ENCODE data around the gene ANO9. TPM values are rescaled to one million over a fixed set of nuclear protein-coding genes. Genes with fewer than 3 reads are reported as not detected.

The ANO9 gene
- total and polyA plus RNA-seq, 2 experiments from 2014 or later, result 9.0 to 10.2 TPM

DNA sequence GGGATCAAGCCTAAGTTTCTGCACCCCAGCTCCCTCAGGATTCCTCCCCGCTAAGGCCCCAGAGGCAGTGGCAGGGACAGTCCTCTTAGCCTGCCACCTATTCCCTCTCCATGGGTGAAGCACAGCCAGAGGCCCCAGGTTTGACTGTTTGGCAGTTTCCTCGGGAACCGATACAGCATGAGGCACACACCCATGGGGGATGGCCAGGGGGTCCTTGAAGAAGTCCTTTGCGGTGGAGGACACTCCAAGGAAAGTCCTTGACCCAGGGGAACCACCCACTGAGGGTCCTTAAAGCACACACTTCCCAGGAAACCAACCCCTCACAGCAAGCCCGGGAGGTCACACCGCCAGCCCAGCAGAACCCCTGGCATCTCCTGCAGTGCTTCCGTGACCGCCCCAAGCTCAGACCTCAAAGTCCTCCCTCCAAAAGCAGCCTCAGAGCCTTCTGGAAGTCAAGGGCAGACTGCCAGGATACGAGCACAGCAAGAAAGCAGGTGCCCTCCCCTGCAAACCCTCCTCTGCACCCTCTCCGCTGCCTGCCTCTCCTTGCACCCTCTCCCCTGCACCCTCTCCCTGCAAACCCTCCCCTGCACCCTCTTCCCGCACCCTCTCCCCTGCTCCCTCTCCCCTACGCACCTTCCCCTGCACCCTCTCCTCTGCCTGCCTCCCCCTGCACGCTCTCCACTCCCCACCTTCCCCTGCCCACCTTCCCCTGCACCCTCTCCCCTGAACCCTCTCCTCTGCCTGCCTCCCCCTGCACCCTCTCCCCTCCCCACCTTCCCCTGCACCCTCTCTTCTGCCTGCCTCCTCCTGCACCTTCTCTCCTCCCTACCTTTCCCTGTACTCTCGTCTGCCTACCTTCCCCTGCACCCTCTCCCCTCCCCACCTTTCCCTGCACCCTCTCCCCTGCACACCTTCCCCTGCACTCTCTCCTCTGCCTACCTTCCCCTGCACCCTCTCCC, 28.4 kb downstream of the ANO9 start:
- no peak for DNase-seq (ENCODE audit: low spot score)

DNA sequence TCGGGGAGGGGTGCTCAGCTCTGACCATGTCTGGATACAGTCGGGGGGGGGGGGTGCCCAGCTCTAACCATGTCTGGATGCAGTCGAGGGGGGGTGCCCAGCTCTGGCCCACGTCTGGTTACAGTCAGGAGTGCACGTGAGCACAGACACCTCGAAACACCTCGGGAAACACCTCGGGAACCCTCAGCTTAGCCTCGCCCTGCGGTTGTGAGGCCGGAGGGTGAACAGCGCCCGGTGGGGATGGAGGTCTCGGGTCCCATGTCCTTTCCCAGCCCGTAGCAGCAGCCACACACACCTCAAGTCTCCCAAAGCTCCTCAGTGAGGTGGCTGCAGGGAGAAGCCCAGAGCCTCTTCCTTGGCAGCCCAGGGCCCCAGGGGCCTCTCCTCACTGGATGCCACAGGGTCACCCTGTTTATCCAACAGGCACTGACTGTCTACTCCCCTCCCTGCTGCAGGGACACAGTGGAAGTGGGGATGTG, 29.1 kb downstream of the ANO9 start:
- no peak for DNase-seq (ENCODE audit: low spot score)
- Histone ChIP-seq H3K9me2 (ENCODE audit: insufficient read depth) (no peaks in the 10 kb centered on the region), H3K36me3 (ENCODE audit: insufficient read depth) (no peaks in the 10 kb centered on the region), H2AFZ (no peak overlapping the region), H3K79me2 (replicated peaks; ENCODE audit: insufficient read depth) (peaks cover 5% of the 10 kb centered on the region), H3K4me3 (no peak overlapping the region), H3K4me1 (ENCODE audit: insufficient read depth) (peaks cover 7% of the 10 kb centered on the region; the same call in 1 of the 2 replicates), H3K27me3 (ENCODE audit: insufficient read depth) (no peaks in the 10 kb centered on the region), H3K4me2 (no peak overlapping the region), H3K27ac (ENCODE audit: low read depth) (no peak overlapping the region), H3F3A (replicated peaks; ENCODE audit: low read depth) (peaks cover 3% of the 10 kb centered on the region), H4K20me1 (replicated peaks; ENCODE audit: insufficient read depth) (no peaks in the 10 kb centered on the region; the same call in 1 of the 2 replicates)
- Mint-ChIP-seq H3K36me3 (ENCODE audit: low read depth) (no peaks in the 10 kb centered on the region), H3K9me3 (no peaks in the 10 kb centered on the region), H3K27me3 (ENCODE audit: insufficient read depth, low read depth, poor library complexity) (peaks cover 14% of the 10 kb centered on the region), H3K4me3 (no peak overlapping the region), H3K27ac (no peak overlapping the region), H3K4me1 (peaks cover 22% of the 10 kb centered on the region)
- no peak for ATAC-seq
- TF ChIP-seq STAT1 (IDR thresholded peaks at IDR 0.05; ENCODE audit: unreplicated experiment), result no peak
- TF ChIP-seq CREB1 (CRISPR knock-in tag; IDR thresholded peaks at IDR 0.05; ENCODE audit: low read depth), result no peak
- no peak for TF ChIP-seq NANOG (IDR thresholded peaks at IDR 0.05; ENCODE audit: borderline replicate concordance)
- TF ChIP-seq EZH2 (IDR thresholded peaks at IDR 0.05; ENCODE audit: low read depth, unreplicated experiment), result no peak
- no peak for TF ChIP-seq POLR2AphosphoS5 (IDR thresholded peaks at IDR 0.05; ENCODE audit: low read depth)
- no peak for TF ChIP-seq ZNF331 (CRISPR knock-in tag; IDR thresholded peaks at IDR 0.05; ENCODE audit: low read depth)
- no peak for TF ChIP-seq CTCF (conservative IDR thresholded peaks at IDR 0.05; ENCODE audit: low read depth in 2 of 2)
- TF ChIP-seq, protein P1, sequence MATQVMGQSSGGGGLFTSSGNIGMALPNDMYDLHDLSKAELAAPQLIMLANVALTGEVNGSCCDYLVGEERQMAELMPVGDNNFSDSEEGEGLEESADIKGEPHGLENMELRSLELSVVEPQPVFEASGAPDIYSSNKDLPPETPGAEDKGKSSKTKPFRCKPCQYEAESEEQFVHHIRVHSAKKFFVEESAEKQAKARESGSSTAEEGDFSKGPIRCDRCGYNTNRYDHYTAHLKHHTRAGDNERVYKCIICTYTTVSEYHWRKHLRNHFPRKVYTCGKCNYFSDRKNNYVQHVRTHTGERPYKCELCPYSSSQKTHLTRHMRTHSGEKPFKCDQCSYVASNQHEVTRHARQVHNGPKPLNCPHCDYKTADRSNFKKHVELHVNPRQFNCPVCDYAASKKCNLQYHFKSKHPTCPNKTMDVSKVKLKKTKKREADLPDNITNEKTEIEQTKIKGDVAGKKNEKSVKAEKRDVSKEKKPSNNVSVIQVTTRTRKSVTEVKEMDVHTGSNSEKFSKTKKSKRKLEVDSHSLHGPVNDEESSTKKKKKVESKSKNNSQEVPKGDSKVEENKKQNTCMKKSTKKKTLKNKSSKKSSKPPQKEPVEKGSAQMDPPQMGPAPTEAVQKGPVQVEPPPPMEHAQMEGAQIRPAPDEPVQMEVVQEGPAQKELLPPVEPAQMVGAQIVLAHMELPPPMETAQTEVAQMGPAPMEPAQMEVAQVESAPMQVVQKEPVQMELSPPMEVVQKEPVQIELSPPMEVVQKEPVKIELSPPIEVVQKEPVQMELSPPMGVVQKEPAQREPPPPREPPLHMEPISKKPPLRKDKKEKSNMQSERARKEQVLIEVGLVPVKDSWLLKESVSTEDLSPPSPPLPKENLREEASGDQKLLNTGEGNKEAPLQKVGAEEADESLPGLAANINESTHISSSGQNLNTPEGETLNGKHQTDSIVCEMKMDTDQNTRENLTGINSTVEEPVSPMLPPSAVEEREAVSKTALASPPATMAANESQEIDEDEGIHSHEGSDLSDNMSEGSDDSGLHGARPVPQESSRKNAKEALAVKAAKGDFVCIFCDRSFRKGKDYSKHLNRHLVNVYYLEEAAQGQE (IDR thresholded peaks at IDR 0.05; ENCODE audit: unreplicated experiment), result no peak
- TF ChIP-seq ZNF114 (CRISPR knock-in tag; IDR thresholded peaks at IDR 0.05), result no peak
- no peak for TF ChIP-seq ETS1 (IDR thresholded peaks at IDR 0.05)

More for the DNA sequence above, 28.4 kb downstream of the ANO9 start:
- no peak overlapping the region for H2AFZ ChIP-seq
- no peak overlapping the region for H3K27ac ChIP-seq (ENCODE audit: low read depth)
- H3K4me1 ChIP-seq (ENCODE audit: insufficient read depth), result peaks cover 7% of the 10 kb centered on the region; the same call in 1 of the 2 replicates
- peaks cover 7% of the 10 kb centered on the region for H3F3A ChIP-seq (replicated peaks; ENCODE audit: low read depth)
- no peaks in the 10 kb centered on the region; the same call in 1 of the 2 replicates for H4K20me1 ChIP-seq (replicated peaks; ENCODE audit: insufficient read depth)
- H3K27me3 ChIP-seq (ENCODE audit: insufficient read depth), result no peaks in the 10 kb centered on the region
- H3K27ac Mint-ChIP-seq, result no peak overlapping the region
- H3K4me3 ChIP-seq, result no peak overlapping the region
- H3K4me3 Mint-ChIP-seq, result no peak overlapping the region
- no peak for TF ChIP-seq EZH2phosphoT487 (IDR thresholded peaks at IDR 0.05; ENCODE audit: unreplicated experiment)
- TF ChIP-seq CREB1 (CRISPR knock-in tag; IDR thresholded peaks at IDR 0.05; ENCODE audit: low read depth), result no peak
- peaks cover 20% of the 10 kb centered on the region for H3K27me3 Mint-ChIP-seq (ENCODE audit: insufficient read depth, low read depth, poor library complexity)
- H3K4me1 Mint-ChIP-seq, result peaks cover 26% of the 10 kb centered on the region
- no peaks in the 10 kb centered on the region for H3K9me2 ChIP-seq (ENCODE audit: insufficient read depth)
- H3K36me3 ChIP-seq (ENCODE audit: insufficient read depth), result no peaks in the 10 kb centered on the region
- no peaks in the 10 kb centered on the region for H3K36me3 Mint-ChIP-seq (ENCODE audit: low read depth)
- no peak overlapping the region for H3K4me2 ChIP-seq
- ATAC-seq, result no peak
- H3K79me2 ChIP-seq (replicated peaks; ENCODE audit: insufficient read depth), result peaks cover 5% of the 10 kb centered on the region
- H3K9me3 Mint-ChIP-seq, result no peaks in the 10 kb centered on the region
